Thyroid gland (tissue), 4 donors: ENCODE measurements around the gene SIRT3.

ENCODE experiments used
- POLR2A ChIP-seq, 2 donors: fragments of 450-650 bp; IDR thresholded peaks; one replicate each; pipeline ENCODE4 v1.6.1; 2017; ENCODE audit warnings: antibody characterized with exemption in 2 of 2, mild to moderate bottlenecking in 2 of 2, moderate library complexity in 1 of 2
- TF ChIP-seq, protein P1 (sequence below), 6 experiments: fragments of 200-600 bp in 3 of 6; fragments of 450-650 bp in 3 of 6; sonication (generic) in 3 of 6; IDR thresholded peaks; one replicate each; pipeline ENCODE4 v1.5.1; 2016 to 2019; ENCODE audit warnings: antibody characterized with exemption in 6 of 6, mild to moderate bottlenecking in 2 of 6, inconsistent platforms in 1 of 6, moderate library complexity in 1 of 6

- TF ChIP-seq, protein P1, sequence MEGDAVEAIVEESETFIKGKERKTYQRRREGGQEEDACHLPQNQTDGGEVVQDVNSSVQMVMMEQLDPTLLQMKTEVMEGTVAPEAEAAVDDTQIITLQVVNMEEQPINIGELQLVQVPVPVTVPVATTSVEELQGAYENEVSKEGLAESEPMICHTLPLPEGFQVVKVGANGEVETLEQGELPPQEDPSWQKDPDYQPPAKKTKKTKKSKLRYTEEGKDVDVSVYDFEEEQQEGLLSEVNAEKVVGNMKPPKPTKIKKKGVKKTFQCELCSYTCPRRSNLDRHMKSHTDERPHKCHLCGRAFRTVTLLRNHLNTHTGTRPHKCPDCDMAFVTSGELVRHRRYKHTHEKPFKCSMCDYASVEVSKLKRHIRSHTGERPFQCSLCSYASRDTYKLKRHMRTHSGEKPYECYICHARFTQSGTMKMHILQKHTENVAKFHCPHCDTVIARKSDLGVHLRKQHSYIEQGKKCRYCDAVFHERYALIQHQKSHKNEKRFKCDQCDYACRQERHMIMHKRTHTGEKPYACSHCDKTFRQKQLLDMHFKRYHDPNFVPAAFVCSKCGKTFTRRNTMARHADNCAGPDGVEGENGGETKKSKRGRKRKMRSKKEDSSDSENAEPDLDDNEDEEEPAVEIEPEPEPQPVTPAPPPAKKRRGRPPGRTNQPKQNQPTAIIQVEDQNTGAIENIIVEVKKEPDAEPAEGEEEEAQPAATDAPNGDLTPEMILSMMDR (IDR thresholded peaks at IDR 0.05), result no peak
- TF ChIP-seq POLR2A (IDR thresholded peaks at IDR 0.05), result no peak
These were observed 16.5 kb upstream of the SIRT3 start for GRCh38 chr11:252666-253065.
